ENCODE measurements around the gene STOML2. TPM values are rescaled to one million over a fixed set of nuclear protein-coding genes. Genes with fewer than 3 reads are reported as not detected.
A peak's percentile ranks its signal among the peaks of the same experiment; 100 is the strongest.

STOML2 gene
- total RNA-seq, 1 experiment from 2014 or later: 109 TPM

DNA sequence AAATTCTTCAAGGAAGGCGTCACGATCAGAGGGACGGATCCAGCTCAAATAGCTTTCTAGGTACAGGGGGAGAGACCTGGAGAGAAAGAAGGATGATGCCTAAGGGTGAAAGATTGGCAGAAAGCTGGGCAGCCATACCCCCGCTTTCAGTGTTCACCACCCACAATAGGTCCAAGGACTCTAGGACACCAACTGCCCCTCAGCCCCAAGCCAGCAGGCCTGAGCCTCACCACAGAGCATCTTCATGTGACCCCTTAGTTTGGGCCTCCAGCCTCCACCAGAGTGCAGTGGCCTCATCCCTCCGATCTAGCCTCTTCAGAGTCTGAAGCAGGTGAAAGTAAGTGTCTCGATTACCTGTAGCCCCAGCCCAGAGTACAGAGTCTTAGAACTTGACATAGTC lies 28.8 kb downstream of the STOML2 start:
- CTCF ChIA-PET: no interaction called here
- peaks cover 43% of the 10 kb centered on the region for H3K79me2 ChIP-seq (ENCODE audit: low read depth)

DNA sequence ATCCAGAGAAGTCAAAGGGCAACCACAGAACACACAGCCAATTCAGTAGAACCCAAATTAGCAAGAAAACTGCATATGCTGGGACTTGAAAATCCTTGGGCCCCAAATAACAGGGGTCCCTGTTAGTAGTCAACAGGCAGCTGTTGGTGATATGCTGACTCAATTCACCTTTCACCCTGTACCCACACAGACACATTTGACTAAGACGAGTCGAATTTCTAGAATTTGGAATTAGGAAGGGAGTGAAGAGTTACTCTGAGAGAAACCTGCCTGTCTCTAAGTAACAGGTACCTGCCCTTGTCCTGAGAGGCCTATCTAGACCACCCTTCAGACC lies 29.7 kb downstream of the STOML2 start:
- H3K4me1 ChIP-seq (replicated peaks; ENCODE audit: insufficient read depth): peaks cover 17% of the 10 kb centered on the region
- H3K36me3 ChIP-seq (ENCODE audit: low read depth): no peaks in the 10 kb centered on the region
- TSS peak; percentile 65 for BruUV-seq (replicated peaks)
- no peaks in the 10 kb centered on the region for H3K27me3 ChIP-seq (ENCODE audit: insufficient read depth, low read depth)
- TF ChIP-seq EZH2 (IDR thresholded peaks at IDR 0.05; ENCODE audit: low read depth): no peak
- TF ChIP-seq, protein P1, sequence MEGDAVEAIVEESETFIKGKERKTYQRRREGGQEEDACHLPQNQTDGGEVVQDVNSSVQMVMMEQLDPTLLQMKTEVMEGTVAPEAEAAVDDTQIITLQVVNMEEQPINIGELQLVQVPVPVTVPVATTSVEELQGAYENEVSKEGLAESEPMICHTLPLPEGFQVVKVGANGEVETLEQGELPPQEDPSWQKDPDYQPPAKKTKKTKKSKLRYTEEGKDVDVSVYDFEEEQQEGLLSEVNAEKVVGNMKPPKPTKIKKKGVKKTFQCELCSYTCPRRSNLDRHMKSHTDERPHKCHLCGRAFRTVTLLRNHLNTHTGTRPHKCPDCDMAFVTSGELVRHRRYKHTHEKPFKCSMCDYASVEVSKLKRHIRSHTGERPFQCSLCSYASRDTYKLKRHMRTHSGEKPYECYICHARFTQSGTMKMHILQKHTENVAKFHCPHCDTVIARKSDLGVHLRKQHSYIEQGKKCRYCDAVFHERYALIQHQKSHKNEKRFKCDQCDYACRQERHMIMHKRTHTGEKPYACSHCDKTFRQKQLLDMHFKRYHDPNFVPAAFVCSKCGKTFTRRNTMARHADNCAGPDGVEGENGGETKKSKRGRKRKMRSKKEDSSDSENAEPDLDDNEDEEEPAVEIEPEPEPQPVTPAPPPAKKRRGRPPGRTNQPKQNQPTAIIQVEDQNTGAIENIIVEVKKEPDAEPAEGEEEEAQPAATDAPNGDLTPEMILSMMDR (conservative IDR thresholded peaks at IDR 0.05): no peak
- peaks cover 34% of the 10 kb centered on the region for H4K20me1 ChIP-seq (ENCODE audit: insufficient read depth)
- POLR2A ChIA-PET (ENCODE audit: unreplicated experiment): no interaction called here
- peak overlapping the region; percentile 61 for H3K27ac ChIP-seq
- intact Hi-C loops (cut with micrococcal nuclease; ENCODE audit: unreplicated experiment): loop anchor here (5.0 kb wide), 1 partner anchor 86 kb away; the partner anchor contains the start of gene DNAJB5
- H3K79me2 ChIP-seq (ENCODE audit: low read depth): peaks cover 43% of the 10 kb centered on the region
- H3K9me3 ChIP-seq (ENCODE audit: insufficient read depth, low read depth): no peaks in the 10 kb centered on the region
- CTCF ChIA-PET: no interaction called here
- H3K9me2 ChIP-seq (ENCODE audit: insufficient read depth): no peaks in the 10 kb centered on the region
- H2AFZ ChIP-seq: no peak overlapping the region
- no peak for DNase-seq
- H3K4me3 ChIP-seq: peak overlapping the region; percentile 20; the same call in 1 of the 2 replicates
- peak overlapping the region; percentile 48; the same call in 1 of the 2 replicates for H3K4me2 ChIP-seq
- H3F3A ChIP-seq (ENCODE audit: insufficient read depth, low read depth): peaks cover 22% of the 10 kb centered on the region

More for the DNA sequence above, 28.8 kb downstream of the STOML2 start:
- Histone ChIP-seq H3K4me3 (no peak overlapping the region), H2AFZ (no peak overlapping the region), H3K4me2 (no peak overlapping the region), H3K9me2 (ENCODE audit: insufficient read depth) (no peaks in the 10 kb centered on the region), H3K4me1 (replicated peaks; ENCODE audit: insufficient read depth) (peaks cover 14% of the 10 kb centered on the region), H3F3A (ENCODE audit: insufficient read depth, low read depth) (peaks cover 22% of the 10 kb centered on the region), H3K27me3 (ENCODE audit: insufficient read depth, low read depth) (no peaks in the 10 kb centered on the region), H4K20me1 (ENCODE audit: insufficient read depth) (peaks cover 25% of the 10 kb centered on the region), H3K9me3 (ENCODE audit: insufficient read depth, low read depth) (no peaks in the 10 kb centered on the region), H3K36me3 (ENCODE audit: low read depth) (no peaks in the 10 kb centered on the region), H3K27ac (no peak overlapping the region)
- intact Hi-C loops (cut with micrococcal nuclease; ENCODE audit: unreplicated experiment): loop anchor here (5.0 kb wide), 1 partner anchor 87 kb away; the partner anchor contains the start of gene DNAJB5
- DNase-seq: no peak
- no TSS peak for BruUV-seq (replicated peaks)
- TF ChIP-seq EZH2 (IDR thresholded peaks at IDR 0.05; ENCODE audit: low read depth): no peak
- TF ChIP-seq, protein P1 (conservative IDR thresholded peaks at IDR 0.05): no peak
- POLR2A ChIA-PET (ENCODE audit: unreplicated experiment): no interaction called here

DNA sequence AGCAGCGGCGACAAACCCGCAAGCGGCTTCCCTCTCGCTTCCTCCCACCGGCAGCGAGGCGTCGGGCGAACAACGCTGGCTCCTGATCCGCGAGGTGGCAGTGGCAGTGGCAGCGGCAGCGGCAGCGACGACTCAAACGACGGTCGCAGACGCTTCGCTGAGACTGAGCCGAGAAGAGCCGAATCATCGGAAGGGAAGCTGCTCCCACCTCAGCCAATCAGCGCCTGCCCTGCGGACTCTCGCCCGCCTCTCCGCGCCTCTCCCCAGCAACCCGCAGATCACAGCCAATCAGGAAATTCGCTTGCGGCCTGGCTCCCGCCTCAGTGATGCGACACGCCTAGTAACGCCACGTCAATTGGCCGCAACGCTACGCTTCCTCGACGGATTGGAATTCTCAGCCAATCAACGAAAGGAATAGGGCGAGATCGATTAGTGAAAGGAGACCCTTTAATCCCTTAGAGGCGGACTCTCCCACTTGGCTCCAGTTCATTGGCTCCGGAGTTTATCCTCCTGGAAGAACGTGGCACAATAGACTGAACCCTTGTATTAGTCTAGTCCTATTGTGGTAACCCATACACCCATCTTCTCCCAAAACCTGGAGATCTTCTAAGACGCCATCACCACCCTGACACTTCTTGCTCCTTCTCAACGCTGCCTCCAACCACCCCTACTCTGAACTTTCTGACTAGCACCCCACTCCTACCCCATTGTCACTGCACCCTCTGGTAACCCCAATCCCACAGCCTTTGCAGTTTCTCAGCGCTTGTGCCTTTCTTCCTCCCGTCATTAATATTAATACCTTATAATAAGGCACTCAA lies 30.3 kb downstream of the STOML2 start, which contains the start of gene VCP:
Gene VCP (minus strand): TSS at position 165 of the 818 bp plus-strand sequence. CDS start 272 bp downstream, outside the sequence.
- H3K36me3 ChIP-seq (ENCODE audit: low read depth): peaks cover 5% of the 10 kb centered on the region; the same call in 1 of the 2 replicates
- peaks cover 40% of the 10 kb centered on the region for H4K20me1 ChIP-seq (ENCODE audit: insufficient read depth)
- DNase-seq: peak; percentile 94
- intact Hi-C loops (cut with micrococcal nuclease; ENCODE audit: unreplicated experiment): loop anchor here (5.0 kb wide), 1 partner anchor 85 kb away; the partner anchor contains the start of gene DNAJB5
- H3K79me2 ChIP-seq (ENCODE audit: low read depth): peaks cover 43% of the 10 kb centered on the region
- ChIA-PET CTCF (no interaction called here), POLR2A (ENCODE audit: unreplicated experiment) (interaction anchor here (0.6 to 0.8 kb wide), 3 partner anchors 31 to 586 kb away, joined by 5 to 13 read pairs (median 6); partner anchors contain the start of gene ATOSB)
- TF ChIP-seq, protein P1 (conservative IDR thresholded peaks at IDR 0.05): no peak
- TF ChIP-seq EZH2 (IDR thresholded peaks at IDR 0.05; ENCODE audit: low read depth): no peak
- peaks cover 17% of the 10 kb centered on the region for H3K4me1 ChIP-seq (replicated peaks; ENCODE audit: insufficient read depth)
- peak within 1 kb of the TSS; percentile 43 for H2AFZ ChIP-seq
- peaks cover 22% of the 10 kb centered on the region for H3F3A ChIP-seq (ENCODE audit: insufficient read depth, low read depth)
- H3K27ac ChIP-seq: peak within 1 kb of the TSS; percentile 97
- H3K9me2 ChIP-seq (ENCODE audit: insufficient read depth): no peaks in the 10 kb centered on the region
- H3K4me2 ChIP-seq: peak within 1 kb of the TSS; percentile 99
- BruUV-seq (replicated peaks): no TSS peak
- peak within 1 kb of the TSS; percentile 91 for H3K4me3 ChIP-seq
- no peaks in the 10 kb centered on the region for H3K27me3 ChIP-seq (ENCODE audit: insufficient read depth, low read depth)
- no peaks in the 10 kb centered on the region for H3K9me3 ChIP-seq (ENCODE audit: insufficient read depth, low read depth)

Measured in PC-9 (cell line).